ENCODE data around the gene DLGAP1.
"Not testable (repeated sequence)": the region's sequence is repeated elsewhere in the genome, so short reads cannot be mapped to it uniquely, and the experiment has no call there.

Gene DLGAP1

GRCh38 chr18:3608488-3608887 is 846.6 kb downstream of the DLGAP1 start:
- DNase-seq = no peak

GRCh38 chr18:3608099-3608453 is 847.0 kb downstream of the DLGAP1 start:
- not testable (repeated sequence) for DNase-seq

GRCh38 chr18:3607309-3608098 is 847.6 kb downstream of the DLGAP1 start:
- DNase-seq = no peak

GRCh38 chr18:3606863-3607262 is 848.2 kb downstream of the DLGAP1 start:
- not testable (repeated sequence) for DNase-seq

- peak; percentile 71 for DNase-seq
Measured at GRCh38 chr18:3605954-3606443, 849.1 kb downstream of the DLGAP1 start.

- no peak for DNase-seq
Measured at GRCh38 chr18:3605486-3605952, 849.6 kb downstream of the DLGAP1 start.

GRCh38 chr18:3604498-3605408 is 850.4 kb downstream of the DLGAP1 start:
- peak; percentile 89 for DNase-seq

GRCh38 chr18:3604235-3604497 is 850.9 kb downstream of the DLGAP1 start:
- no peak for DNase-seq

GRCh38 chr18:3603421-3604234 is 851.5 kb downstream of the DLGAP1 start:
- peak; percentile 81 for DNase-seq

GRCh38 chr18:3601106-3601755 is 853.9 kb downstream of the DLGAP1 start:
- DNase-seq = not testable (repeated sequence)

- no peak for DNase-seq
Measured at GRCh38 chr18:3599861-3600260, 855.2 kb downstream of the DLGAP1 start.

GRCh38 chr18:3599195-3599594 is 855.9 kb downstream of the DLGAP1 start:
- DNase-seq = no peak

GRCh38 chr18:3598581-3598980 is 856.5 kb downstream of the DLGAP1 start:
- no peak for DNase-seq

GRCh38 chr18:3597409-3598357 is 857.4 kb downstream of the DLGAP1 start:
- no peak for DNase-seq

GRCh38 chr18:3596637-3597384 is 858.3 kb downstream of the DLGAP1 start:
- peak; percentile 78 for DNase-seq

GRCh38 chr18:3596324-3596636 is 858.8 kb downstream of the DLGAP1 start:
- DNase-seq = no peak

GRCh38 chr18:3595369-3596273 is 859.5 kb downstream of the DLGAP1 start:
- DNase-seq = peak; percentile 83

GRCh38 chr18:3594760-3595368 is 860.2 kb downstream of the DLGAP1 start:
- DNase-seq = peak; percentile 50
